Neural crest cell (in vitro differentiated cells): ENCODE results near the gene REN. TPM values are rescaled to one million over a fixed set of nuclear protein-coding genes. Genes with fewer than 3 reads are reported as not detected.

Experiments used
- DNase-seq: peaks from one replicate; pipeline ENCODE4 v3.0.0; 2021; ENCODE audit warnings: low read depth, mixed read lengths, low spot score
- H3K27ac Mint-ChIP-seq: one replicate; pipeline ENCODE4 v1.8.0; 2021; ENCODE audit warnings: mild to moderate bottlenecking, mixed read lengths; ENCODE audit not compliant: unreplicated experiment
- H3K27me3 Mint-ChIP-seq: 2 replicates; pipeline ENCODE4 v1.8.0; 2021; ENCODE audit warnings: low read depth, mild to moderate bottlenecking, mixed read lengths
- H3K36me3 Mint-ChIP-seq: 2 replicates; pipeline ENCODE4 v1.8.0; 2021; ENCODE audit warnings: low read depth, mild to moderate bottlenecking, mixed read lengths
- H3K4me1 Mint-ChIP-seq: 2 replicates; pipeline ENCODE4 v1.8.0; 2021; ENCODE audit warnings: mixed read lengths
- H3K4me3 Mint-ChIP-seq: one replicate; pipeline ENCODE4 v1.8.0; 2021; ENCODE audit warnings: mild to moderate bottlenecking, mixed read lengths
- H3K9me3 Mint-ChIP-seq: 2 replicates; pipeline ENCODE4 v1.8.0; 2021; ENCODE audit warnings: mixed read lengths
- CTCF ChIP-seq: fragments of 200-600 bp; sonication (generic); conservative IDR thresholded peaks from 2 replicates; pipeline ENCODE4 v1.5.0; 2021; ENCODE audit warnings: antibody characterized with exemption, mild to moderate bottlenecking
- total RNA-seq: library from RNA; stranded (reverse); gene quantifications from 2 replicates; pipeline ENCODE4 v1.2.1, GENCODE V29; 2021

The REN gene
- total RNA-seq, 1 donor from 2014 or later, result not detected

DNA sequence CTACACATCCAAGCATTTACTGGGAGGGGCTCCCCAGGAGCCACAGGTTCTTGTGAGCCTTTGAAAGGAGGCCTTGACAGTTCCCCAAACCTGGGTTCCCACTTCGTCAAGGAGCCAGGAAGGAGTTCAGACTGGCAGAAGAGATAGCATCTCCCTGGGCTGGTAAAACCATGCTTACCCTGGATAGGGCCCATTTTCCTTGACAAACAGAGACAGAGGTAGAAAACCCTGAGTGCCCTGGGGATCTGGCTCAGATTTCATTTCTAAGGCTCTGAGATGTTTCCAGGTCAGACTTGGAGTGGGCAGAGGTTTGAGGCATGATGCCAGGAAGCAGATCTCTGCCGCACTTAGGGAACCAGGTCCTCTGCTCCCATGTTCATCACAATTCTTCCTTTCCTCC, 17.0 kb downstream of the REN start:
- peaks cover 17% of the 10 kb centered on the region for H3K4me1 Mint-ChIP-seq
- TF ChIP-seq CTCF, result no peak
- no peaks in the 10 kb centered on the region for H3K9me3 Mint-ChIP-seq
- H3K36me3 Mint-ChIP-seq, result no peaks in the 10 kb centered on the region
- peak overlapping the region; percentile 28 for H3K4me3 Mint-ChIP-seq
- peaks cover 12% of the 10 kb centered on the region for H3K27me3 Mint-ChIP-seq
- no peak overlapping the region for H3K27ac Mint-ChIP-seq
- no peak for DNase-seq

- DNase-seq, result no peak
- peaks cover 9% of the 10 kb centered on the region for H3K27me3 Mint-ChIP-seq
- H3K27ac Mint-ChIP-seq, result peak overlapping the region; percentile 27
- H3K4me1 Mint-ChIP-seq, result peaks cover 17% of the 10 kb centered on the region
- H3K4me3 Mint-ChIP-seq, result peak overlapping the region; percentile 34
- no peaks in the 10 kb centered on the region for H3K36me3 Mint-ChIP-seq
- TF ChIP-seq CTCF, result no peak
- no peaks in the 10 kb centered on the region for H3K9me3 Mint-ChIP-seq
Measured at GRCh38 chr1:204147406-204148383, 18.4 kb downstream of the REN start.

DNA sequence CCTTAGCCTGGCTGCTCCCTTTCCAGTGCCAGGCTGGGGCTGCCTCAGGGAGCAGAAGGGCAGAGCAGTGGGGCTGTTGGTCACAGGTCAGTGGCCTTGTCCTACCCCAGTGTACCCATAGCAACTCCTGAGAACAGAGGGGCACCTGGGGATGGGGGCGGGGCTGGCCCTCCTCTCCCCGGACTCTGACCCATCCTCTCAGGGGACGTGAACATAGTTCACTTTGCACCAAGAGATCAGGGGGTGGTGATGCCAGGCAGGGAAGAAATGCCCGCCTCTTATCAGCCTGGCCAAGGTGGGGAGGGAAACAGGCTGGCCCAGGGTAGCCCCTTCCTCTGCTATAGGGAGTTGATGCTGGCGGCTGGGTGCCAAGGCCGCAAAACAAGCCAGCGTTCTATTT, 19.2 kb downstream of the REN start:
- no peak for TF ChIP-seq CTCF
- Mint-ChIP-seq H3K27ac (no peak overlapping the region), H3K9me3 (no peaks in the 10 kb centered on the region), H3K27me3 (peaks cover 9% of the 10 kb centered on the region), H3K4me1 (peaks cover 17% of the 10 kb centered on the region), H3K36me3 (no peaks in the 10 kb centered on the region), H3K4me3 (no peak overlapping the region)
- no peak for DNase-seq

DNA sequence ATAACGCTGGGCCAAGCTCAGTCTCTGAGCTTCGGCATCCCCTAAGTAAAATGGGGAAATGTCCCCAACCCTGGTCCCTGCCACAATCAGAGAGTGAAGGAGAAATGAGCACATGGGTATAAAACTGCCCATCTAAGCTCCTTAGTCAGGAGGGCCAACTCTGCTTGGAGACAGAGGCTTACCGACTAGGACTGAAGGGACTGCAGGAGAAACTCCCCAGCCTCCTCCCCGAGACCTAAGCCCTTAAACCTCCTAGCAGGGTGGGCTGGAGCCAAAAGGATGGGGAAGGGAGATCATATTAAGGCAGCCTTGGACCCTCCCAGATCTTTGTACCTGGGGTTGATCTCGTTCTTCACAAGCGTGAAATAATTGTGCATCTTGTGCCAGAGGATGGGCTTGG, 19.8 kb downstream of the REN start:
- no peaks in the 10 kb centered on the region for H3K36me3 Mint-ChIP-seq
- H3K27ac Mint-ChIP-seq, result no peak overlapping the region
- DNase-seq, result no peak
- no peaks in the 10 kb centered on the region for H3K9me3 Mint-ChIP-seq
- peaks cover 9% of the 10 kb centered on the region for H3K27me3 Mint-ChIP-seq
- no peak for TF ChIP-seq CTCF
- H3K4me3 Mint-ChIP-seq, result no peak overlapping the region
- peaks cover 17% of the 10 kb centered on the region for H3K4me1 Mint-ChIP-seq

GRCh38 chr1:204145033-204145504, 21.1 kb downstream of the REN start:
- H3K4me1 Mint-ChIP-seq, result peaks cover 17% of the 10 kb centered on the region
- no peak overlapping the region for H3K27ac Mint-ChIP-seq
- no peak for TF ChIP-seq CTCF
- no peaks in the 10 kb centered on the region for H3K9me3 Mint-ChIP-seq
- DNase-seq, result no peak
- H3K27me3 Mint-ChIP-seq, result peaks cover 1% of the 10 kb centered on the region
- H3K4me3 Mint-ChIP-seq, result no peak overlapping the region
- peaks cover 2% of the 10 kb centered on the region for H3K36me3 Mint-ChIP-seq
